ENCODE data around the gene CDK8. TPM values are rescaled to one million over a fixed set of nuclear protein-coding genes. Genes with fewer than 3 reads are reported as not detected.

Gene CDK8
- total and polyA plus RNA-seq, 2 experiments from 2014 or later: 13.6 to 24.0 TPM

GRCh38 chr13:26412263-26412662, 158.3 kb downstream of the CDK8 start (continued):
- no peak for TF ChIP-seq ZNF462 (CRISPR knock-in tag; IDR thresholded peaks at IDR 0.05)
- TF ChIP-seq JUNB (IDR thresholded peaks at IDR 0.05; ENCODE audit: unreplicated experiment): no peak
- no peak for TF ChIP-seq POLR2AphosphoS5 (IDR thresholded peaks at IDR 0.05; ENCODE audit: low read depth)
- TF ChIP-seq, protein P1, sequence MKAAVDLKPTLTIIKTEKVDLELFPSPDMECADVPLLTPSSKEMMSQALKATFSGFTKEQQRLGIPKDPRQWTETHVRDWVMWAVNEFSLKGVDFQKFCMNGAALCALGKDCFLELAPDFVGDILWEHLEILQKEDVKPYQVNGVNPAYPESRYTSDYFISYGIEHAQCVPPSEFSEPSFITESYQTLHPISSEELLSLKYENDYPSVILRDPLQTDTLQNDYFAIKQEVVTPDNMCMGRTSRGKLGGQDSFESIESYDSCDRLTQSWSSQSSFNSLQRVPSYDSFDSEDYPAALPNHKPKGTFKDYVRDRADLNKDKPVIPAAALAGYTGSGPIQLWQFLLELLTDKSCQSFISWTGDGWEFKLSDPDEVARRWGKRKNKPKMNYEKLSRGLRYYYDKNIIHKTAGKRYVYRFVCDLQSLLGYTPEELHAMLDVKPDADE (IDR thresholded peaks at IDR 0.05): no peak
- TF ChIP-seq ZNF114 (CRISPR knock-in tag; IDR thresholded peaks at IDR 0.05): no peak
- TF ChIP-seq, protein P2, sequence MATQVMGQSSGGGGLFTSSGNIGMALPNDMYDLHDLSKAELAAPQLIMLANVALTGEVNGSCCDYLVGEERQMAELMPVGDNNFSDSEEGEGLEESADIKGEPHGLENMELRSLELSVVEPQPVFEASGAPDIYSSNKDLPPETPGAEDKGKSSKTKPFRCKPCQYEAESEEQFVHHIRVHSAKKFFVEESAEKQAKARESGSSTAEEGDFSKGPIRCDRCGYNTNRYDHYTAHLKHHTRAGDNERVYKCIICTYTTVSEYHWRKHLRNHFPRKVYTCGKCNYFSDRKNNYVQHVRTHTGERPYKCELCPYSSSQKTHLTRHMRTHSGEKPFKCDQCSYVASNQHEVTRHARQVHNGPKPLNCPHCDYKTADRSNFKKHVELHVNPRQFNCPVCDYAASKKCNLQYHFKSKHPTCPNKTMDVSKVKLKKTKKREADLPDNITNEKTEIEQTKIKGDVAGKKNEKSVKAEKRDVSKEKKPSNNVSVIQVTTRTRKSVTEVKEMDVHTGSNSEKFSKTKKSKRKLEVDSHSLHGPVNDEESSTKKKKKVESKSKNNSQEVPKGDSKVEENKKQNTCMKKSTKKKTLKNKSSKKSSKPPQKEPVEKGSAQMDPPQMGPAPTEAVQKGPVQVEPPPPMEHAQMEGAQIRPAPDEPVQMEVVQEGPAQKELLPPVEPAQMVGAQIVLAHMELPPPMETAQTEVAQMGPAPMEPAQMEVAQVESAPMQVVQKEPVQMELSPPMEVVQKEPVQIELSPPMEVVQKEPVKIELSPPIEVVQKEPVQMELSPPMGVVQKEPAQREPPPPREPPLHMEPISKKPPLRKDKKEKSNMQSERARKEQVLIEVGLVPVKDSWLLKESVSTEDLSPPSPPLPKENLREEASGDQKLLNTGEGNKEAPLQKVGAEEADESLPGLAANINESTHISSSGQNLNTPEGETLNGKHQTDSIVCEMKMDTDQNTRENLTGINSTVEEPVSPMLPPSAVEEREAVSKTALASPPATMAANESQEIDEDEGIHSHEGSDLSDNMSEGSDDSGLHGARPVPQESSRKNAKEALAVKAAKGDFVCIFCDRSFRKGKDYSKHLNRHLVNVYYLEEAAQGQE (IDR thresholded peaks at IDR 0.05; ENCODE audit: unreplicated experiment): no peak
- no peak for TF ChIP-seq STAT1 (IDR thresholded peaks at IDR 0.05; ENCODE audit: unreplicated experiment)
- TF ChIP-seq NANOG (IDR thresholded peaks at IDR 0.05; ENCODE audit: borderline replicate concordance): no peak

Data from GM23338 (cell line).